Gastroesophageal sphincter (tissue), 4 donors: ENCODE results near the gene SLC6A2. TPM values are rescaled to one million over a fixed set of nuclear protein-coding genes. Genes with fewer than 3 reads are reported as not detected.

Experiments
- ATAC-seq: fragments of 150-250 bp; one replicate; pipeline ENCODE4 v1.9.1; 2016; ENCODE audit warnings: mild to moderate bottlenecking, moderate library complexity
- H3K27ac ChIP-seq, 4 donors: fragments of 200-600 bp; sonication (generic) in 3 of 4; 1 replicate in 3 of 4; 2 replicates in 1 of 4; pipeline ENCODE4 v1.5.1; 2016 to 2019
- H3K27me3 ChIP-seq: fragments of 200-600 bp; sonication (generic); one replicate; pipeline ENCODE4 v1.5.1; 2019
- H3K36me3 ChIP-seq, 2 donors: fragments of 200-600 bp; sonication (generic); one replicate each; pipeline ENCODE4 v1.5.1; 2019; ENCODE audit warnings: control low read depth in 1 of 2
- H3K4me1 ChIP-seq, 3 donors: fragments of 200-600 bp; sonication (generic); 1 replicate in 2 of 3; 2 replicates in 1 of 3; pipeline ENCODE4 v1.5.1; 2016 to 2019; ENCODE audit warnings: control low read depth in 2 of 3
- H3K4me3 ChIP-seq, 2 donors: fragments of 200-600 bp; sonication (generic); one replicate each; pipeline ENCODE4 v1.5.1; 2019; ENCODE audit warnings: mild to moderate bottlenecking in 1 of 2, moderate library complexity in 1 of 2
- H3K9me3 ChIP-seq, 3 donors: fragments of 200-600 bp; sonication (generic); one replicate each; pipeline ENCODE4 v1.5.1; 2017 to 2019; ENCODE audit warnings: control low read depth in 2 of 3
- EP300 ChIP-seq: sonication (generic); formaldehyde crosslinking; IDR thresholded peaks from one replicate; pipeline ENCODE4 v1.6.1; 2017; ENCODE audit warnings: antibody characterized with exemption, mild to moderate bottlenecking
- POLR2A ChIP-seq, 2 donors: fragments of 450-650 bp; IDR thresholded peaks; one replicate each; pipeline ENCODE4 v1.6.1; 2017; ENCODE audit warnings: antibody characterized with exemption in 2 of 2, mild to moderate bottlenecking in 2 of 2, moderate library complexity in 1 of 2
- POLR2AphosphoS5 ChIP-seq: sonication (generic); formaldehyde crosslinking; IDR thresholded peaks from one replicate; pipeline ENCODE4 v1.6.1; 2017; ENCODE audit warnings: antibody characterized with exemption
- WGBS, 2 donors: methylation state at CpG; one replicate each; pipeline ENCODE4 v1.1.5; 2018; ENCODE audit warnings: low coverage in 1 of 2; 5-methylcytosine and 5-hydroxymethylcytosine counted together
- total RNA-seq, 4 donors: library from RNA; depleted of rRNA; stranded (reverse); fragments of >200 nt; gene quantifications; one replicate each; pipeline ENCODE4 v1.1.0, GENCODE V29; 2016
- TF ChIP-seq, protein P1 (sequence below), 4 experiments: fragments of 200-600 bp in 2 of 4; fragments of 450-650 bp in 2 of 4; sonication (generic) in 1 of 4; IDR thresholded peaks; one replicate each; pipeline ENCODE4 v1.5.1; 2017 to 2019; ENCODE audit warnings: antibody characterized with exemption in 4 of 4, mild to moderate bottlenecking in 2 of 4, moderate library complexity in 2 of 4

Gene SLC6A2
- total RNA-seq, 4 donors from 2014 or later = 0.16 to 3.1 (median 1.3) TPM

DNA sequence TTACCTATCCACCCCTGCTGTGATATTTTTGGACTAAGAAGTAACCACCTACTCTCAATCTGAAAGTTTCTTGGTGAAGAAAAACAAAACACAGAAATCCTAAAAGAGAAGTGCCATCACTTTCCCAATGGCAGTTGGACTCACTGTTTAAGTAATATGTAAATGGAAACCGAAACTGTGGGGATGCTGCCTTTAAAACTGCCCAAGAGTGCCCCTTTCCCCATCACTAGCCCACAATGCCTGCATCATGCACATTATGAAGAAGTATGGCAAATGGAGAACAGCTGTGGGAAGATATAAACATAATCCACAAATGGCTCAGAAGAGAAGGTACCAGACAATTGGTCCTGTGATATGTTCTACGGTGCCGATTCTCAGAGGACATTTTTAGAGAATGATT, 33.5 kb upstream of the SLC6A2 start:
- no peak overlapping the region for H3K4me3 ChIP-seq
- no peaks in the 10 kb centered on the region for H3K27me3 ChIP-seq
- H3K4me1 ChIP-seq = no peaks in the 10 kb centered on the region
- H3K27ac ChIP-seq = no peak overlapping the region
- TF ChIP-seq POLR2A (IDR thresholded peaks at IDR 0.05) = no peak
- TF ChIP-seq POLR2AphosphoS5 = no peak
- TF ChIP-seq, protein P1, sequence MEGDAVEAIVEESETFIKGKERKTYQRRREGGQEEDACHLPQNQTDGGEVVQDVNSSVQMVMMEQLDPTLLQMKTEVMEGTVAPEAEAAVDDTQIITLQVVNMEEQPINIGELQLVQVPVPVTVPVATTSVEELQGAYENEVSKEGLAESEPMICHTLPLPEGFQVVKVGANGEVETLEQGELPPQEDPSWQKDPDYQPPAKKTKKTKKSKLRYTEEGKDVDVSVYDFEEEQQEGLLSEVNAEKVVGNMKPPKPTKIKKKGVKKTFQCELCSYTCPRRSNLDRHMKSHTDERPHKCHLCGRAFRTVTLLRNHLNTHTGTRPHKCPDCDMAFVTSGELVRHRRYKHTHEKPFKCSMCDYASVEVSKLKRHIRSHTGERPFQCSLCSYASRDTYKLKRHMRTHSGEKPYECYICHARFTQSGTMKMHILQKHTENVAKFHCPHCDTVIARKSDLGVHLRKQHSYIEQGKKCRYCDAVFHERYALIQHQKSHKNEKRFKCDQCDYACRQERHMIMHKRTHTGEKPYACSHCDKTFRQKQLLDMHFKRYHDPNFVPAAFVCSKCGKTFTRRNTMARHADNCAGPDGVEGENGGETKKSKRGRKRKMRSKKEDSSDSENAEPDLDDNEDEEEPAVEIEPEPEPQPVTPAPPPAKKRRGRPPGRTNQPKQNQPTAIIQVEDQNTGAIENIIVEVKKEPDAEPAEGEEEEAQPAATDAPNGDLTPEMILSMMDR (IDR thresholded peaks at IDR 0.05) = no peak
- TF ChIP-seq EP300 = no peak
- 71 to 97% methylated on average over 3 of the region's 3 CpGs for WGBS, 2 donors
- ATAC-seq = no peak
- no peaks in the 10 kb centered on the region for H3K9me3 ChIP-seq
- H3K36me3 ChIP-seq = no peaks in the 10 kb centered on the region

DNA sequence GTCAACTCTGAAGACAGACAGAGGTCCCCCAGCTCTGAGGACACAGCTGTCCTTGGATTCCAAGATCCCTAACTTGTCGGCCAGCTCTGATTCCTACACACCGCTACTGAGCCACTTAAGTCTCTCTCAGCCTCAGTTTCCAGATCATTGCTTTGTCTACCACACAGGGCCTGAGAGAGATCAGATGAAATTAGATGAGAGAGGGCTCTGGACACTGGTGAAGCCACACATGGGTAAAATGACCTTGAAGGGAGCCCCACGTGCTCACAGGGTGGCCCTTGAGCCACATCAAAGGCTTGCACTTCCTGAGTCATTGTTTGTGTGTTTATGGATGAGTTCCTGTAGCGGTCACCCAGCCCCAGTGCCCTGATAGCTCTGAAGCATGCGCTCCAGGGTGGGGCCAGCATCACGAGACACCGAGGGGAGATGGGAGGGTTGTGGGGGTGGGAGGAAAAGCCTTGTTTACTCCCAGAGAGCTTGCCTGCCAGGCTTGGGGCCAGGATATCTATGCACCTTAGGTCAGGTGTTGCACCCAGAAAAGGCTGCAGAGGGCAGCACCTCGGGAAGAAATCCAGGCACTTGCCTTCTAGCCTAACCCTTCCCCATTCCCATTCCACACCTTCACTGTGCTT, 32.7 kb upstream of the SLC6A2 start:
- ATAC-seq = no peak
- Histone ChIP-seq H3K4me3 (no peak overlapping the region), H3K4me1 (no peaks in the 10 kb centered on the region), H3K9me3 (no peaks in the 10 kb centered on the region), H3K36me3 (no peaks in the 10 kb centered on the region), H3K27ac (no peak overlapping the region), H3K27me3 (no peaks in the 10 kb centered on the region)
- 10 to 62% methylated on average over 2 to 4 of the region's 8 CpGs for WGBS, 2 donors
- TF ChIP-seq, protein P1 (IDR thresholded peaks at IDR 0.05) = no peak
- TF ChIP-seq EP300 = no peak

- Histone ChIP-seq H3K27ac (no peak overlapping the region), H3K27me3 (no peaks in the 10 kb centered on the region), H3K36me3 (no peaks in the 10 kb centered on the region), H3K4me1 (no peaks in the 10 kb centered on the region), H3K9me3 (no peaks in the 10 kb centered on the region), H3K4me3 (no peak overlapping the region)
- TF ChIP-seq, protein P1 (IDR thresholded peaks at IDR 0.05) = no peak
- no peak for TF ChIP-seq POLR2A (IDR thresholded peaks at IDR 0.05)
- TF ChIP-seq EP300 = no peak
- no peak for TF ChIP-seq POLR2AphosphoS5
- ATAC-seq = no peak
- 69 to 97% methylated on average over 2 of the region's 2 CpGs for WGBS, 2 donors
Measured at GRCh38 chr16:55623640-55624039, 32.1 kb upstream of the SLC6A2 start.

DNA sequence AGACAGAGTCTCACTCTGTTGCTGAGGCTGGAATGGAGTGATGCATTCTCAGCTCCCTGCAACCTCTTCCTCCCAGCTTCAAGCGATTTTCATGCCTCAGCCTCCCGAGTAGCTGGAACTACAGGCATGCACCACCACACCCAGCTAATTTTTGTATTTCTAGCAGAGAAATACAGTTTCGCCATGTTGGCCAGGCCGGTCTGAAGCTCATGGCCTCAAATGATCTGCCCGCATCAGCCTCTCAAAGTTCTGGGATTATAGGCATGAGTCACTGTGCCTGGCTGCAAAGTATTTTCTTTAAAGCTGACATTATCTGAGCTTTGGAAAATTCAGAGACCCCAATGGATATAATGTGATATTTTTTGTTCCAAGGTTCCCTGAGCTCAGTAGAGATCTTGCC, 31.1 kb upstream of the SLC6A2 start:
- no peaks in the 10 kb centered on the region for H3K9me3 ChIP-seq
- 100% methylated on average over 1 of the region's 5 CpGs; no CpG with 5 or more reads in 1 of the 2 donors for WGBS, 2 donors
- H3K36me3 ChIP-seq = no peaks in the 10 kb centered on the region
- no peaks in the 10 kb centered on the region for H3K27me3 ChIP-seq
- H3K27ac ChIP-seq = no peak overlapping the region
- H3K4me1 ChIP-seq = no peaks in the 10 kb centered on the region
- no peak for ATAC-seq
- H3K4me3 ChIP-seq = no peak overlapping the region
- TF ChIP-seq POLR2A (IDR thresholded peaks at IDR 0.05) (no peak), EP300 (no peak), POLR2AphosphoS5 (no peak)
- TF ChIP-seq, protein P1 (IDR thresholded peaks at IDR 0.05) = no peak

GRCh38 chr16:55625843-55626242, 29.9 kb upstream of the SLC6A2 start:
- Histone ChIP-seq H3K36me3 (no peaks in the 10 kb centered on the region), H3K9me3 (no peaks in the 10 kb centered on the region), H3K27ac (no peak overlapping the region), H3K4me3 (no peak overlapping the region), H3K4me1 (no peaks in the 10 kb centered on the region), H3K27me3 (no peaks in the 10 kb centered on the region)
- WGBS, 2 donors = 71% methylated on average over 3 of the region's 3 CpGs; no CpG with 5 or more reads in 1 of the 2 donors
- no peak for ATAC-seq
- TF ChIP-seq EP300 = no peak
- TF ChIP-seq, protein P1 (IDR thresholded peaks at IDR 0.05) = no peak
- no peak for TF ChIP-seq POLR2AphosphoS5
- no peak for TF ChIP-seq POLR2A (IDR thresholded peaks at IDR 0.05)
